ENCODE data around the gene IL3.

IL3 gene

GRCh38 chr5:132072070-132072469, 11.6 kb downstream of the IL3 start:
- no peak for DNase-seq

- DNase-seq: no peak
Observed at GRCh38 chr5:132072528-132072927, 12.1 kb downstream of the IL3 start.

GRCh38 chr5:132073231-132074013, 13.0 kb downstream of the IL3 start, which contains the start of gene CSF2:
CSF2 (plus strand) TSS chr5:132073789; CDS start chr5:132073824, 35 bp downstream.
- no peak for DNase-seq

GRCh38 chr5:132074091-132074771, 13.8 kb downstream of the IL3 start:
- DNase-seq: no peak

GRCh38 chr5:132074772-132075718, 14.6 kb downstream of the IL3 start:
- DNase-seq: no peak

- DNase-seq: no peak
Observed at GRCh38 chr5:132075719-132076077, 15.2 kb downstream of the IL3 start.

GRCh38 chr5:132076202-132076830, 15.9 kb downstream of the IL3 start:
- no peak for DNase-seq

GRCh38 chr5:132076983-132077382, 16.5 kb downstream of the IL3 start:
- no peak for DNase-seq

- no peak for DNase-seq
Observed at GRCh38 chr5:132079081-132079480, 18.6 kb downstream of the IL3 start.

- no peak for DNase-seq
Observed at GRCh38 chr5:132079619-132080018, 19.2 kb downstream of the IL3 start.

GRCh38 chr5:132080595-132080994, 20.1 kb downstream of the IL3 start:
- DNase-seq: no peak

- no peak for DNase-seq
Observed at GRCh38 chr5:132081458-132081857, 21.0 kb downstream of the IL3 start.

- DNase-seq: no peak
Observed at GRCh38 chr5:132082329-132083023, 22.0 kb downstream of the IL3 start.

GRCh38 chr5:132083071-132083678, 22.7 kb downstream of the IL3 start:
- no peak for DNase-seq

GRCh38 chr5:132085686-132086085, 25.2 kb downstream of the IL3 start:
- no peak for DNase-seq

- DNase-seq: no peak
Observed at GRCh38 chr5:132086277-132086794, 25.9 kb downstream of the IL3 start.

- DNase-seq: no peak
Observed at GRCh38 chr5:132087176-132087575, 26.7 kb downstream of the IL3 start.

GRCh38 chr5:132087661-132088060, 27.2 kb downstream of the IL3 start:
- DNase-seq: no peak

- no peak for DNase-seq
Observed at GRCh38 chr5:132089363-132089762, 28.9 kb downstream of the IL3 start.

GRCh38 chr5:132090107-132090506, 29.7 kb downstream of the IL3 start:
- DNase-seq: no peak
